HG02943 (cell line): ENCODE results near the gene NBEA.

Experiments
- ATAC-seq: cut with Tn5 transposase; IDR thresholded peaks from one replicate; pipeline ENCODE4 v1.9.1; 2021; ENCODE audit warnings: mild to moderate bottlenecking, low read depth, moderate library complexity; ENCODE audit not compliant: unreplicated experiment

NBEA gene

DNA sequence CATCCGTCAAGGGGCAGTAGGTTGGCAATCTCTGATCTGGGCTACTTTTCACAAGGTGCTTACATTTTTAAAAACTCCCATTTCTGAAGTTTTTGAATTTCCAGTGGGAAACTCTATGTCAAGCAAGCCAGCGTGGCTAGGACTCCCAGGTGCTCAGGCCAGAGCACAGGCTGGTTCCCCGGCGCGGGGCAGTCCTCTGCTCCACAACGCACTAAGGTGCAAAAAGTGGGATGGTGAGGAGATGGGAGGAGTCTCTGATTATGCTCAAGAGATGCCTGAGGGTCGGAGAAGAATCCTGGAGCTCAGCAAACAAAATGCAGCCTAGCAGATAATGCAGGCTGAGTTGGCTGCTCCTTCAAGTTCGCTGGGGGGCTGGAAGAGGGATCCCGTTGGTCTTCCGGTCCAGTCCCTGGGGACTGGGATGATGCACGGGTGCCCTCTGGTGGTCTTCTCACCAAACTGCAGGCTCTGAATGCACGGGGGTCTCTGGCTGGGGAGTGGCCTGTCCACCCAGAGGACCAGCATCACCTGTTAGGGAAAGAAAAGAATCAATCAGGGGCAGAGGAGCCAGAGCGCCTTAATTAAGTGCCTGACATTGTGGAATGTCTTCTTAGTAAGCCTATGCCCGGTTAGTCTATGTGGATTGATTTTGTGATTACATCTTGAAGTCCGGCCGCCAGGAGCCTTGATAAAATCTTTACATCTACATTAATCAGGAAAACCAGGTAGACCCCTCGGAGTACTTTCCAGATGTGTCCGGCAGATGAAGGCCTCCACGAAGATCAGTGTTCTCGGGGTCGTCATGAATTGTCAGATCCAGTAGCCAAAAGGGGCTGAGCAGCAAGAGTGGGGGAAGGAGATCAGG lies 778.9 kb downstream of the NBEA start:
- no peak for ATAC-seq
